ENCODE data around the gene MFRP.

Gene MFRP

GRCh38 chr11:119335091-119335654, 11.3 kb downstream of the MFRP start:
- Histone ChIP-seq H3K4me1 (ENCODE audit: insufficient read depth, low read length) (peaks cover 33% of the 10 kb centered on the region), H3K4me3 (ENCODE audit: low read length) (peak overlapping the region; percentile 87), H3K9me3 (ENCODE audit: low read length) (no peaks in the 10 kb centered on the region)

GRCh38 chr11:119334174-119334930, 12.2 kb downstream of the MFRP start, which contains the start of gene RNF26:
Gene RNF26, plus strand, starts transcription at chr11:119334527. Its CDS starts 596 bp downstream, at chr11:119335123.
- Histone ChIP-seq H3K4me3 (ENCODE audit: low read length) (peak within 1 kb of the TSS; percentile 87), H3K9me3 (ENCODE audit: low read length) (no peaks in the 10 kb centered on the region), H3K4me1 (ENCODE audit: insufficient read depth, low read length) (peaks cover 32% of the 10 kb centered on the region), H3K36me3 (ENCODE audit: insufficient read depth, low read length) (peaks cover 8% of the 10 kb centered on the region), H3K27me3 (ENCODE audit: insufficient read depth, low read length) (peaks cover 3% of the 10 kb centered on the region), H2AFZ (ENCODE audit: low read depth, low read length) (peak within 1 kb of the TSS; percentile 89)

More at GRCh38 chr11:119335091-119335654, 11.3 kb downstream of the MFRP start:
- H2AFZ ChIP-seq (ENCODE audit: low read depth, low read length), result no peak overlapping the region
- peaks cover 8% of the 10 kb centered on the region for H3K36me3 ChIP-seq (ENCODE audit: insufficient read depth, low read length)
- H3K27me3 ChIP-seq (ENCODE audit: insufficient read depth, low read length), result peaks cover 6% of the 10 kb centered on the region

GRCh38 chr11:119332111-119332765, 14.3 kb downstream of the MFRP start:
- peak overlapping the region; percentile 5 for H2AFZ ChIP-seq (ENCODE audit: low read depth, low read length)
- H3K4me3 ChIP-seq (ENCODE audit: low read length), result no peak overlapping the region
- peaks cover 3% of the 10 kb centered on the region for H3K27me3 ChIP-seq (ENCODE audit: insufficient read depth, low read length)
- peaks cover 8% of the 10 kb centered on the region for H3K36me3 ChIP-seq (ENCODE audit: insufficient read depth, low read length)
- H3K9me3 ChIP-seq (ENCODE audit: low read length), result no peaks in the 10 kb centered on the region
- peaks cover 23% of the 10 kb centered on the region for H3K4me1 ChIP-seq (ENCODE audit: insufficient read depth, low read length)

- no peak overlapping the region for H2AFZ ChIP-seq (ENCODE audit: low read depth, low read length)
- peaks cover 5% of the 10 kb centered on the region for H3K4me1 ChIP-seq (ENCODE audit: insufficient read depth, low read length)
- H3K4me3 ChIP-seq (ENCODE audit: low read length), result no peak overlapping the region
- no peaks in the 10 kb centered on the region for H3K9me3 ChIP-seq (ENCODE audit: low read length)
- H3K36me3 ChIP-seq (ENCODE audit: insufficient read depth, low read length), result no peaks in the 10 kb centered on the region
- H3K27me3 ChIP-seq (ENCODE audit: insufficient read depth, low read length), result peaks cover 3% of the 10 kb centered on the region
Observed at GRCh38 chr11:119330237-119330636, 16.3 kb downstream of the MFRP start.

GRCh38 chr11:119329320-119329719, 17.2 kb downstream of the MFRP start:
- no peaks in the 10 kb centered on the region for H3K9me3 ChIP-seq (ENCODE audit: low read length)
- H3K36me3 ChIP-seq (ENCODE audit: insufficient read depth, low read length), result no peaks in the 10 kb centered on the region
- no peak overlapping the region for H2AFZ ChIP-seq (ENCODE audit: low read depth, low read length)
- peaks cover 3% of the 10 kb centered on the region for H3K27me3 ChIP-seq (ENCODE audit: insufficient read depth, low read length)
- H3K4me3 ChIP-seq (ENCODE audit: low read length), result no peak overlapping the region
- no peaks in the 10 kb centered on the region for H3K4me1 ChIP-seq (ENCODE audit: insufficient read depth, low read length)

GRCh38 chr11:119324189-119324588, 22.3 kb downstream of the MFRP start:
- H3K4me1 ChIP-seq (ENCODE audit: insufficient read depth, low read length), result peaks cover 12% of the 10 kb centered on the region

GRCh38 chr11:119323532-119324033, 22.9 kb downstream of the MFRP start:
- no peak overlapping the region for H3K4me3 ChIP-seq (ENCODE audit: low read length)
- no peak overlapping the region for H2AFZ ChIP-seq (ENCODE audit: low read depth, low read length)
- H3K27me3 ChIP-seq (ENCODE audit: insufficient read depth, low read length), result no peaks in the 10 kb centered on the region
- no peaks in the 10 kb centered on the region for H3K36me3 ChIP-seq (ENCODE audit: insufficient read depth, low read length)
- H3K9me3 ChIP-seq (ENCODE audit: low read length), result no peaks in the 10 kb centered on the region
- H3K4me1 ChIP-seq (ENCODE audit: insufficient read depth, low read length), result peaks cover 12% of the 10 kb centered on the region

More at GRCh38 chr11:119324189-119324588, 22.3 kb downstream of the MFRP start:
- no peak overlapping the region for H3K4me3 ChIP-seq (ENCODE audit: low read length)
- no peak overlapping the region for H2AFZ ChIP-seq (ENCODE audit: low read depth, low read length)
- no peaks in the 10 kb centered on the region for H3K36me3 ChIP-seq (ENCODE audit: insufficient read depth, low read length)
- H3K9me3 ChIP-seq (ENCODE audit: low read length), result no peaks in the 10 kb centered on the region
- H3K27me3 ChIP-seq (ENCODE audit: insufficient read depth, low read length), result no peaks in the 10 kb centered on the region

- no peak overlapping the region for H3K4me3 ChIP-seq (ENCODE audit: low read length)
- no peak overlapping the region for H2AFZ ChIP-seq (ENCODE audit: low read depth, low read length)
- peaks cover 16% of the 10 kb centered on the region for H3K4me1 ChIP-seq (ENCODE audit: insufficient read depth, low read length)
- no peaks in the 10 kb centered on the region for H3K9me3 ChIP-seq (ENCODE audit: low read length)
- H3K36me3 ChIP-seq (ENCODE audit: insufficient read depth, low read length), result no peaks in the 10 kb centered on the region
- H3K27me3 ChIP-seq (ENCODE audit: insufficient read depth, low read length), result peaks cover 3% of the 10 kb centered on the region
Observed at GRCh38 chr11:119322921-119323531, 23.5 kb downstream of the MFRP start.

- no peaks in the 10 kb centered on the region for H3K9me3 ChIP-seq (ENCODE audit: low read length)
- no peaks in the 10 kb centered on the region for H3K36me3 ChIP-seq (ENCODE audit: insufficient read depth, low read length)
Observed at GRCh38 chr11:119322360-119322739, 24.2 kb downstream of the MFRP start.

GRCh38 chr11:119320776-119321524, 25.6 kb downstream of the MFRP start:
- Histone ChIP-seq H3K4me1 (ENCODE audit: insufficient read depth, low read length) (peaks cover 28% of the 10 kb centered on the region), H2AFZ (ENCODE audit: low read depth, low read length) (no peak overlapping the region), H3K36me3 (ENCODE audit: insufficient read depth, low read length) (no peaks in the 10 kb centered on the region), H3K27me3 (ENCODE audit: insufficient read depth, low read length) (peaks cover 13% of the 10 kb centered on the region), H3K9me3 (ENCODE audit: low read length) (no peaks in the 10 kb centered on the region), H3K4me3 (ENCODE audit: low read length) (no peak overlapping the region)

More at GRCh38 chr11:119322360-119322739, 24.2 kb downstream of the MFRP start:
- Histone ChIP-seq H2AFZ (ENCODE audit: low read depth, low read length) (no peak overlapping the region), H3K27me3 (ENCODE audit: insufficient read depth, low read length) (peaks cover 9% of the 10 kb centered on the region), H3K4me1 (ENCODE audit: insufficient read depth, low read length) (peaks cover 21% of the 10 kb centered on the region), H3K4me3 (ENCODE audit: low read length) (no peak overlapping the region)

GRCh38 chr11:119320240-119320775, 26.2 kb downstream of the MFRP start:
- no peak overlapping the region for H3K4me3 ChIP-seq (ENCODE audit: low read length)
- peaks cover 34% of the 10 kb centered on the region for H3K4me1 ChIP-seq (ENCODE audit: insufficient read depth, low read length)
- H3K9me3 ChIP-seq (ENCODE audit: low read length), result no peaks in the 10 kb centered on the region
- no peaks in the 10 kb centered on the region for H3K36me3 ChIP-seq (ENCODE audit: insufficient read depth, low read length)
- no peak overlapping the region for H2AFZ ChIP-seq (ENCODE audit: low read depth, low read length)
- H3K27me3 ChIP-seq (ENCODE audit: insufficient read depth, low read length), result peaks cover 20% of the 10 kb centered on the region

- H3K27me3 ChIP-seq (ENCODE audit: insufficient read depth, low read length), result peaks cover 24% of the 10 kb centered on the region
- H3K9me3 ChIP-seq (ENCODE audit: low read length), result no peaks in the 10 kb centered on the region
- no peak overlapping the region for H3K4me3 ChIP-seq (ENCODE audit: low read length)
- no peaks in the 10 kb centered on the region for H3K36me3 ChIP-seq (ENCODE audit: insufficient read depth, low read length)
- no peak overlapping the region for H2AFZ ChIP-seq (ENCODE audit: low read depth, low read length)
- H3K4me1 ChIP-seq (ENCODE audit: insufficient read depth, low read length), result peaks cover 36% of the 10 kb centered on the region
Observed at GRCh38 chr11:119319700-119320239, 26.7 kb downstream of the MFRP start.
